NCI-H82 (cell line): ENCODE measurements around the gene ANKRD42.

Experiments
- DNase-seq: peaks from one replicate; lab custom pipeline; 2025; lab: John Stamatoyannopoulos, UW

Gene ANKRD42

DNA sequence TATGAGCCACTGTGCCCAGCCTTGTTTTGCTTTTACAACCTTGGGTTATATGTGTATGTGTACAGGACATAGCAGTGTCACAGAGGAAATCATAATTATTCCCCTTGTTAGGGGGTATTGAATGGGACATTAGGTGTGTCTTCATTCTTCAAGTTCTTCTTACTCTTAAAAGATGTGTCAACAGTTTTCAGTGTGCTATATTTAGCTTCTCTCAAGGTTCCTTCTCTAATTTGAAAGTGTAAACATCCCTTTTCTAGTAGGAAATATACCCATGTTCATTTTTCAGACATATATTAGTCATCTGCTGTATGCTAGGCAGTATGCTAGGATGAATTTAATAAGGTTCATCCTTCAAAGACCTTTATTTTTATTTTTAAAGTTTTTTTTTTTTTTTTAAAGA is 19.5 kb upstream of the ANKRD42 start:
- DNase-seq: no peak

GRCh38 chr11:83175815-83176214 is 17.7 kb upstream of the ANKRD42 start:
- no peak for DNase-seq

- no peak for DNase-seq
Observed at GRCh38 chr11:83181815-83182214, 11.7 kb upstream of the ANKRD42 start.

GRCh38 chr11:83185767-83186166 is 7.7 kb upstream of the ANKRD42 start:
- no peak for DNase-seq

GRCh38 chr11:83187465-83187864 is 6.0 kb upstream of the ANKRD42 start:
- no peak for DNase-seq

DNA sequence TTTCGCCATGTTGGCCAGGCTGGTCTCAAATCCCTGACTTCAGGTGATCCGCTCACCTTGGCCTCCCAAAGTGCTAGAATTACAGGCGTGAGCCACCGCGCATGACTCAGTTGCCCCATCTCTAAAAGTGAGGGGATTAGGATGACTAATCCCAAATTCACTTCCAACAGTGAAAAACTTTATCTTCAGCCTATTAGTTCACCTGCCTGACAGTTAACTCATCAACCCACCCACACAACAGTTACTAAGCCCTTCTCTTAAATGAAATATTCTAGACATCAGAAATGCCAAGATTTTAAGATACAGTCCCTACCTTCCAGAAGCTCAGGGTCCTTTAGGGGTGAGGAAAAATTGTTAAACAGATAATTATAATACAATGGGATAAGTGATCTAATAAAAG is 2.0 kb upstream of the ANKRD42 start:
- no peak for DNase-seq

GRCh38 chr11:83191986-83192385 is 1.5 kb upstream of the ANKRD42 start:
- DNase-seq: no peak

DNA sequence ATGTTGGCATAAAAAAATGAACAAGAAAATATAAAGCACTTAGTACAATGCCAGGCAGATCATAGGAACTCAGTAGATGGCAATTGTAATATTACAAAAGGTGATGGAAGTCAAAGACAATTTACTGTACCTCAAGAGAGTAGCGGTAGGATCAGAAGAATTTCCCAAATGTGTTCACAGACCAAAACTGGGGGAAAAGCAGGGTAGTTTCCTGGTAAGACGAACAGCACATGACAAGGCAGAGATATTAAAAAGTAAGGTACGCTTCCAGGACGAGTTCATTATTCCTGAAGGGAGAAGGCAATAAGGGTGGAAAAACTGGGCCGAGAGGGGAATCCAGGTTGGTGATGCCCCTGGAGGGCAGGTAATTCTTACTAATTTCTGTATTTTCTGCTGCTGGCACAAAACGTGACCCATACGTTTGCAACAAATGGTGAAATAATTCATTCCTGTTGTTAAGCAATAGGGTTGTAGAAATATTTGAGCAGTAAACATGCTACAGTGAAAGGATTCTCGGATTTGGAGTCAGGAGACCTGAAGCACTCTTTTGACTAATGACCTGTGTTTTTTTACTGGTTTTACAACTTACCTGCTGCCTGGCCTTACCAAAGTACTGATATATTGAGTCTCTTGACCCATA is 786 bp upstream of the ANKRD42 start:
- DNase-seq: no peak

- DNase-seq: peak; percentile 31
Observed at GRCh38 chr11:83194281-83195142, 1.0 kb downstream of the ANKRD42 start.

DNA sequence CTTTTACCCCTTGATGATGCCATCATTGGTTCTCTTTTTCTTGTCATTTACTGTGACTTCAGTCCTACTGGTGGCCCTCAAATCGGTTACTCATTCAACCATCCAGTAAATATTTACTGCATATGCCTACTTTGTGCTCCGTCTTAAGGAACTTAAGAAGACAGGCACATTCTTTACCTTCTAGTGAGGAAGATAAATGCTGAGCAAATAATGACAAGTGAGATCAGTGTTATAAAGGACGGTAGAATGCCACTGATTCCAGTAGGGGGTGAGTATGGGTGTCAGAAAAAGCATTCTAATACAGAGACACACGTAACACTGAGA is 1.6 kb downstream of the ANKRD42 start:
- no peak for DNase-seq

- no peak for DNase-seq
Observed at GRCh38 chr11:83195649-83196048, 2.1 kb downstream of the ANKRD42 start.

GRCh38 chr11:83200035-83200434 is 6.5 kb downstream of the ANKRD42 start:
- DNase-seq: no peak

GRCh38 chr11:83205608-83206185 is 12.2 kb downstream of the ANKRD42 start:
- DNase-seq: no peak

DNA sequence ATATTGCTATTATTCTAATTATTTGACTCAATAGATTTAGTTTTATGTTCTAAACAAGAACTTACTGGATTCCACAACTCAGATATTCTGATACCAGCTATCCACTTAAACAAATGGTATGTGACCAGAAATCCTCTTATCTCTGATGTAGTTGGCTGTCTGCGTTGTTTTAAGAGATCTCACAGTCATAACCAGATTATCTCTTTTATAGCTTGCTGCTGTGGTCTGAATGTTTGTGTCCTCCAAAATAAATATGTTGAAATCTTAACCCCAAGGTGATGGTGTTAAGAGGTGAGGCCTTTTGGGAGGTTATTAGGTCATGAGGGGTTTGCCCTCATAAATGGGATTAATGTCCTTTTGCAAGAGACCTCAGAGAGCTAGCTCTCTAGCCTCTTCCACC is 12.7 kb downstream of the ANKRD42 start:
- peak; percentile 72 for DNase-seq

DNA sequence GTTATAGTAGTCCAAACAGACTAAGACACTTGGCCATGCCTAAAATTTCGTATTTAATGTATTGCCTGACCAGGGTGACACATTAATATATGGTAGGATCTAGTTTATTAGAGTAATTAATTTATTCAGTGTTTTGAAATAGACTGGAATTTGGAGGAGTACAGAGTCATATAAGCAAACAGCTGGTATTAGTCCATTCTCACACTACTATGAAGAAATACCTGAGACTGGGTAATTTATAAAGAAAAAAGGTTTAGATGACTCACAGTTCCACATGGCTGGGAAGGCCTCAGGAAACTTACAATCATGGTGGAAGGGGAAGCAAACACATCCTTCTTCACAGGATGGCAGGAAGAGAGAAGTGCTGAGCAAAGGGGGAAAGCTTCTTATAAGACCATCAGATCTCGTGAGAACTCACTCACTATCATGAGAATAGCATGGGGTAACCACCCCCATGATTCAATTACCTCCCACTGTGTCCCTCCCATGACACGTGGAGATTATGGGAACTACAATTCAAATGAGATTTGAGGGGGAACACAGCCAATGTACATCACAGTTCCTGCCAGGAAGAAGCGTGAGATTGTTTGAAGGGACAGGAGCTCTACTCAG is 13.4 kb downstream of the ANKRD42 start:
- DNase-seq: peak; percentile 6

GRCh38 chr11:83219095-83219494 is 25.6 kb downstream of the ANKRD42 start:
- peak; percentile 50 for DNase-seq

GRCh38 chr11:83220260-83220659 is 26.7 kb downstream of the ANKRD42 start:
- DNase-seq: no peak

GRCh38 chr11:83221694-83222093 is 28.2 kb downstream of the ANKRD42 start:
- no peak for DNase-seq

- DNase-seq: no peak
Observed at GRCh38 chr11:83222499-83222898, 29.0 kb downstream of the ANKRD42 start.

- no peak for DNase-seq
Observed at GRCh38 chr11:83223457-83223856, 29.9 kb downstream of the ANKRD42 start.

GRCh38 chr11:83235825-83236224 is 42.3 kb downstream of the ANKRD42 start:
- DNase-seq: no peak

GRCh38 chr11:83238111-83238510 is 44.6 kb downstream of the ANKRD42 start:
- no peak for DNase-seq
